Liver (tissue), 9 donors: Measurements from ENCODE around the gene SYT2. TPM values are rescaled to one million over a fixed set of nuclear protein-coding genes. Genes with fewer than 3 reads are reported as not detected.

Experiments
- DNase-seq: peaks from one replicate; pipeline ENCODE4 v3.0.0-alpha.2; 2017; ENCODE audit warnings: low spot score
- H3K27ac ChIP-seq, 2 donors: one replicate each; pipeline ENCODE4 v1.7.0; 2013; ENCODE audit warnings: inconsistent platforms in 2 of 2, low read length in 2 of 2, control low read depth in 1 of 2, low read depth in 1 of 2, mild to moderate bottlenecking in 1 of 2
- H3K27me3 ChIP-seq, 4 donors: one replicate each; pipeline versions ENCODE4 v1.6.1 to v1.7.0; 2013; ENCODE audit warnings: low read length in 3 of 4, inconsistent platforms in 1 of 4, mild to moderate bottlenecking in 1 of 4, moderate library complexity in 1 of 4; ENCODE audit not compliant: control insufficient read depth in 4 of 4, insufficient read depth in 4 of 4
- H3K36me3 ChIP-seq, 4 donors: one replicate each; pipeline versions ENCODE4 v1.6.1 to v1.7.0; 2013; ENCODE audit warnings: low read length in 3 of 4, mild to moderate bottlenecking in 3 of 4, low read depth in 1 of 4, moderate library complexity in 1 of 4; ENCODE audit not compliant: control insufficient read depth in 4 of 4, insufficient read depth in 3 of 4
- H3K4me1 ChIP-seq, 4 donors: one replicate each; pipeline versions ENCODE4 v1.6.1 to v1.7.0; 2013; ENCODE audit warnings: low read length in 3 of 4, mild to moderate bottlenecking in 3 of 4, moderate library complexity in 1 of 4; ENCODE audit not compliant: control insufficient read depth in 4 of 4, insufficient read depth in 4 of 4
- H3K4me3 ChIP-seq, 3 donors: one replicate each; pipeline versions ENCODE4 v1.6.1 to v1.7.0; 2013; ENCODE audit warnings: low read length in 3 of 3, control low read depth in 1 of 3, low read depth in 1 of 3, mild to moderate bottlenecking in 1 of 3
- H3K9ac ChIP-seq, 2 donors: one replicate each; pipeline ENCODE4 v1.7.0; 2013; ENCODE audit warnings: low read length in 2 of 2, mild to moderate bottlenecking in 2 of 2, moderate library complexity in 2 of 2, control low read depth in 1 of 2, low read depth in 1 of 2
- H3K9me3 ChIP-seq, 4 donors: one replicate each; pipeline versions ENCODE4 v1.6.1 to v1.7.0; 2013; ENCODE audit warnings: low read length in 3 of 4; ENCODE audit not compliant: control insufficient read depth in 4 of 4
- EGR1 ChIP-seq, 2 donors: IDR thresholded peaks; 2 replicates each; pipeline ENCODE4 v1.6.1; 2016 to 2018; ENCODE audit warnings: antibody characterized with exemption in 2 of 2, low read depth in 2 of 2
- FOXA1 ChIP-seq: IDR thresholded peaks from 2 replicates; pipeline ENCODE4 v1.6.1; 2016; ENCODE audit warnings: antibody characterized with exemption
- FOXA2 ChIP-seq: IDR thresholded peaks from 2 replicates; pipeline ENCODE4 v1.6.1; 2016; ENCODE audit warnings: antibody characterized with exemption
- GABPA ChIP-seq, 2 donors: IDR thresholded peaks in 1 of 2; conservative IDR thresholded peaks in 1 of 2; 2 replicates each; pipeline ENCODE4 v1.6.1; 2016; ENCODE audit warnings: antibody characterized with exemption in 2 of 2, mild to moderate bottlenecking in 1 of 2, moderate library complexity in 1 of 2
- HNF4A ChIP-seq, 2 donors: conservative IDR thresholded peaks; 2 replicates each; pipeline ENCODE4 v1.6.1; 2016; ENCODE audit warnings: antibody characterized with exemption in 2 of 2, mild to moderate bottlenecking in 2 of 2
- HNF4G ChIP-seq: IDR thresholded peaks from 2 replicates; pipeline ENCODE4 v1.6.1; 2016; ENCODE audit warnings: antibody characterized with exemption
- JUND ChIP-seq, 2 donors: IDR thresholded peaks; 2 replicates each; pipeline ENCODE4 v1.6.1; 2016; ENCODE audit warnings: antibody characterized with exemption in 2 of 2
- NR2F2 ChIP-seq: IDR thresholded peaks from 2 replicates; pipeline ENCODE4 v1.6.1; 2016; ENCODE audit warnings: antibody characterized with exemption
- RAD21 ChIP-seq, 2 donors: IDR thresholded peaks; 2 replicates each; pipeline ENCODE4 v1.6.1; 2016; ENCODE audit warnings: antibody characterized with exemption in 2 of 2, mild to moderate bottlenecking in 2 of 2
- RXRA ChIP-seq, 2 donors: IDR thresholded peaks; 2 replicates each; pipeline ENCODE4 v1.6.1; 2017 to 2018; ENCODE audit warnings: antibody characterized with exemption in 2 of 2, mild to moderate bottlenecking in 1 of 2
- SP1 ChIP-seq: IDR thresholded peaks from 2 replicates; pipeline ENCODE4 v1.6.1; 2018; ENCODE audit warnings: antibody characterized with exemption, mild to moderate bottlenecking
- WGBS: extraction: QIAGEN DNeasy Blood & Tissue Kit; methylation state at CpG from one replicate; pipeline ENCODE4 v1.1.7; 2013; 5-methylcytosine and 5-hydroxymethylcytosine counted together
- polyA plus RNA-seq, 2 donors: library from polyadenylated mRNA; stranded (reverse) in 1 of 2; unstranded in 1 of 2; fragments of 200-250 nt in 1 of 2; fragments of >200 nt in 1 of 2; fragmentation: Nextera tagmentation in 1 of 2; extraction: Ambion mirVana in 1 of 2; gene quantifications; one replicate each; pipeline versions ENCODE4 v1.2.1 to v1.2.3, GENCODE V29; 2013 to 2015
- total RNA-seq, 2 donors: library from RNA; depleted of rRNA; stranded (reverse); fragments of >200 nt; gene quantifications; one replicate each; pipeline ENCODE4 v1.2.3, GENCODE V29; 2014
- TF ChIP-seq, protein P1 (sequence below): IDR thresholded peaks from 2 replicates; pipeline ENCODE4 v1.6.1; 2016; ENCODE audit warnings: antibody characterized with exemption, mild to moderate bottlenecking
- TF ChIP-seq, protein P2 (sequence below): IDR thresholded peaks from 2 replicates; pipeline ENCODE4 v1.6.1; 2016; ENCODE audit warnings: antibody characterized with exemption
- TF ChIP-seq, protein P3 (sequence below): fragments of 150-350 bp; IDR thresholded peaks from 2 replicates; pipeline ENCODE4 v1.5.1; 2017; ENCODE audit warnings: improper control_type of control experiment, low read depth, low read length; ENCODE audit not compliant: missing input control
- TF ChIP-seq, protein P4 (sequence below): IDR thresholded peaks from 2 replicates; pipeline ENCODE4 v1.6.1; 2016; ENCODE audit warnings: antibody characterized with exemption
- donor health status: healthy.
- donor health status: healthy.
- donor health status: healthy.
- donor health status: healthy.
- donor health status: healthy.

SYT2 gene
- total and polyA plus RNA-seq, 4 donors: under 0.01 to 0.07 TPM; not detected in 2

DNA sequence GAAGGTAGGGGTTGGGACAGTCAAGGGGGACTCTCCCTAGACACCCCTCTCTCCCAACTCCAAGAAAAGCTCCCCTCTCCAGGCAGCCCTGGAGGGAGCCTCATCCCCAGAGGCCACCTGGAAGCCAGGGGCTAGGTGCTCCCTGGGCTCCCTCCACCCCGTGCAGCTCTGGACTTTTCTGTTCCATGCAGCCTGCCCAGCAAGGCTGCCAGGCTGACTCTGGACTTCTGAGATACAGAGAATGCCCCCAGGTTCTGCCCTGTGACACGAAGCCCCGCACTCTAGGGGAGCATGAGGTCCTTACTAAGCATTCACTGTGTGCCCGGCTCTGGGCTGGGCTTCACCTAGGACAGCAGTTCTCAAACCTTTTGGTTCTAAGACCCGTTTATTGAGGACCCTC is 10.2 kb downstream of the SYT2 start:
- Histone ChIP-seq H3K36me3 (no peaks in the 10 kb centered on the region), H3K27me3 (peaks cover 0 to 9% (median under 1%) of the 10 kb centered on the region in 4 donors), H3K9me3 (no peaks in the 10 kb centered on the region), H3K4me3 (no peak overlapping the region), H3K9ac (no peak overlapping the region), H3K4me1 (no peaks in the 10 kb centered on the region), H3K27ac (no peak overlapping the region)
- no peak for DNase-seq
- no peak for TF ChIP-seq EGR1 (IDR thresholded peaks at IDR 0.05; ENCODE audit: low read depth in 2 of 2)
- no peak for TF ChIP-seq HNF4G
- no peak for TF ChIP-seq FOXA2
- TF ChIP-seq, protein P1, sequence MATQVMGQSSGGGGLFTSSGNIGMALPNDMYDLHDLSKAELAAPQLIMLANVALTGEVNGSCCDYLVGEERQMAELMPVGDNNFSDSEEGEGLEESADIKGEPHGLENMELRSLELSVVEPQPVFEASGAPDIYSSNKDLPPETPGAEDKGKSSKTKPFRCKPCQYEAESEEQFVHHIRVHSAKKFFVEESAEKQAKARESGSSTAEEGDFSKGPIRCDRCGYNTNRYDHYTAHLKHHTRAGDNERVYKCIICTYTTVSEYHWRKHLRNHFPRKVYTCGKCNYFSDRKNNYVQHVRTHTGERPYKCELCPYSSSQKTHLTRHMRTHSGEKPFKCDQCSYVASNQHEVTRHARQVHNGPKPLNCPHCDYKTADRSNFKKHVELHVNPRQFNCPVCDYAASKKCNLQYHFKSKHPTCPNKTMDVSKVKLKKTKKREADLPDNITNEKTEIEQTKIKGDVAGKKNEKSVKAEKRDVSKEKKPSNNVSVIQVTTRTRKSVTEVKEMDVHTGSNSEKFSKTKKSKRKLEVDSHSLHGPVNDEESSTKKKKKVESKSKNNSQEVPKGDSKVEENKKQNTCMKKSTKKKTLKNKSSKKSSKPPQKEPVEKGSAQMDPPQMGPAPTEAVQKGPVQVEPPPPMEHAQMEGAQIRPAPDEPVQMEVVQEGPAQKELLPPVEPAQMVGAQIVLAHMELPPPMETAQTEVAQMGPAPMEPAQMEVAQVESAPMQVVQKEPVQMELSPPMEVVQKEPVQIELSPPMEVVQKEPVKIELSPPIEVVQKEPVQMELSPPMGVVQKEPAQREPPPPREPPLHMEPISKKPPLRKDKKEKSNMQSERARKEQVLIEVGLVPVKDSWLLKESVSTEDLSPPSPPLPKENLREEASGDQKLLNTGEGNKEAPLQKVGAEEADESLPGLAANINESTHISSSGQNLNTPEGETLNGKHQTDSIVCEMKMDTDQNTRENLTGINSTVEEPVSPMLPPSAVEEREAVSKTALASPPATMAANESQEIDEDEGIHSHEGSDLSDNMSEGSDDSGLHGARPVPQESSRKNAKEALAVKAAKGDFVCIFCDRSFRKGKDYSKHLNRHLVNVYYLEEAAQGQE: no peak
- TF ChIP-seq SP1: no peak
- TF ChIP-seq, protein P2, sequence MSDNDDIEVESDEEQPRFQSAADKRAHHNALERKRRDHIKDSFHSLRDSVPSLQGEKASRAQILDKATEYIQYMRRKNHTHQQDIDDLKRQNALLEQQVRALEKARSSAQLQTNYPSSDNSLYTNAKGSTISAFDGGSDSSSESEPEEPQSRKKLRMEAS: no peak
- no peak for TF ChIP-seq JUND (IDR thresholded peaks at IDR 0.05)
- no peak for TF ChIP-seq RXRA (IDR thresholded peaks at IDR 0.05)
- no peak for TF ChIP-seq NR2F2
- TF ChIP-seq HNF4A (conservative IDR thresholded peaks at IDR 0.05): no peak
- no peak for TF ChIP-seq FOXA1
- WGBS: 66% methylated on average over 5 of the region's 5 CpGs

DNA sequence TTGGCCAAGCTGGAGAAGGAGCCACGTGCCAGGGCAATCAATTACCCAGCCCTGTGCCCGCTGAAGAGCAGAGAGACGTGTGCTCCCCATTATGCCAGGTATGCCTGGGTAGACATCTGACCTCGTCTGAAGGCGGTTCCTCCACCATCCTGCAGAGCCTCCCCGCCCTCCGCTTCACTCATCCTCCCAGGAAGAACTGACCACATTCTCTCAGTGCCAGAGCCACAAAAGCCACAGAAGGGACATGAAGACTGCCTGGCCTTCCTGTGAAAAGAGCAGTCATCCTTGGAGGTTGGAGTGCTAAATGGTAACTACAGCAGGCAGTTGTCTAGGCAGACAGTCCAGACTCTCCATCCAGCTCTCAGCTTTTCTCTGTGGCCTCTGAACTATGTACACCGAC is 12.0 kb downstream of the SYT2 start:
- 67% methylated on average over 8 of the region's 8 CpGs for WGBS
- no peak overlapping the region for H3K9ac ChIP-seq
- DNase-seq: no peak
- H3K27ac ChIP-seq: no peak overlapping the region
- H3K36me3 ChIP-seq: no peaks in the 10 kb centered on the region
- H3K4me1 ChIP-seq: no peaks in the 10 kb centered on the region
- H3K9me3 ChIP-seq: no peaks in the 10 kb centered on the region
- peaks cover 0 to 9% (median 2%) of the 10 kb centered on the region in 4 donors for H3K27me3 ChIP-seq
- no peak overlapping the region for H3K4me3 ChIP-seq
- TF ChIP-seq EGR1 (IDR thresholded peaks at IDR 0.05; ENCODE audit: low read depth in 2 of 2) (no peak), NR2F2 (no peak), FOXA1 (no peak), GABPA (IDR thresholded peaks at IDR 0.05 in 1 of 2, conservative IDR thresholded peaks at IDR 0.05 in 1 of 2) (no peak), RAD21 (IDR thresholded peaks at IDR 0.05) (no peak), HNF4G (no peak)
- TF ChIP-seq, protein P3, sequence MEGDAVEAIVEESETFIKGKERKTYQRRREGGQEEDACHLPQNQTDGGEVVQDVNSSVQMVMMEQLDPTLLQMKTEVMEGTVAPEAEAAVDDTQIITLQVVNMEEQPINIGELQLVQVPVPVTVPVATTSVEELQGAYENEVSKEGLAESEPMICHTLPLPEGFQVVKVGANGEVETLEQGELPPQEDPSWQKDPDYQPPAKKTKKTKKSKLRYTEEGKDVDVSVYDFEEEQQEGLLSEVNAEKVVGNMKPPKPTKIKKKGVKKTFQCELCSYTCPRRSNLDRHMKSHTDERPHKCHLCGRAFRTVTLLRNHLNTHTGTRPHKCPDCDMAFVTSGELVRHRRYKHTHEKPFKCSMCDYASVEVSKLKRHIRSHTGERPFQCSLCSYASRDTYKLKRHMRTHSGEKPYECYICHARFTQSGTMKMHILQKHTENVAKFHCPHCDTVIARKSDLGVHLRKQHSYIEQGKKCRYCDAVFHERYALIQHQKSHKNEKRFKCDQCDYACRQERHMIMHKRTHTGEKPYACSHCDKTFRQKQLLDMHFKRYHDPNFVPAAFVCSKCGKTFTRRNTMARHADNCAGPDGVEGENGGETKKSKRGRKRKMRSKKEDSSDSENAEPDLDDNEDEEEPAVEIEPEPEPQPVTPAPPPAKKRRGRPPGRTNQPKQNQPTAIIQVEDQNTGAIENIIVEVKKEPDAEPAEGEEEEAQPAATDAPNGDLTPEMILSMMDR: no peak
- TF ChIP-seq, protein P2: no peak
- TF ChIP-seq, protein P4, sequence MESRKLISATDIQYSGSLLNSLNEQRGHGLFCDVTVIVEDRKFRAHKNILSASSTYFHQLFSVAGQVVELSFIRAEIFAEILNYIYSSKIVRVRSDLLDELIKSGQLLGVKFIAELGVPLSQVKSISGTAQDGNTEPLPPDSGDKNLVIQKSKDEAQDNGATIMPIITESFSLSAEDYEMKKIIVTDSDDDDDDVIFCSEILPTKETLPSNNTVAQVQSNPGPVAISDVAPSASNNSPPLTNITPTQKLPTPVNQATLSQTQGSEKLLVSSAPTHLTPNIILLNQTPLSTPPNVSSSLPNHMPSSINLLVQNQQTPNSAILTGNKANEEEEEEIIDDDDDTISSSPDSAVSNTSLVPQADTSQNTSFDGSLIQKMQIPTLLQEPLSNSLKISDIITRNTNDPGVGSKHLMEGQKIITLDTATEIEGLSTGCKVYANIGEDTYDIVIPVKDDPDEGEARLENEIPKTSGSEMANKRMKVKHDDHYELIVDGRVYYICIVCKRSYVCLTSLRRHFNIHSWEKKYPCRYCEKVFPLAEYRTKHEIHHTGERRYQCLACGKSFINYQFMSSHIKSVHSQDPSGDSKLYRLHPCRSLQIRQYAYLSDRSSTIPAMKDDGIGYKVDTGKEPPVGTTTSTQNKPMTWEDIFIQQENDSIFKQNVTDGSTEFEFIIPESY: no peak
